ENCODE data around the gene VWA3A.
"Not testable (repeated sequence)": the region's sequence is repeated elsewhere in the genome, so short reads cannot be mapped to it uniquely, and the experiment has no call there.

VWA3A gene

DNA sequence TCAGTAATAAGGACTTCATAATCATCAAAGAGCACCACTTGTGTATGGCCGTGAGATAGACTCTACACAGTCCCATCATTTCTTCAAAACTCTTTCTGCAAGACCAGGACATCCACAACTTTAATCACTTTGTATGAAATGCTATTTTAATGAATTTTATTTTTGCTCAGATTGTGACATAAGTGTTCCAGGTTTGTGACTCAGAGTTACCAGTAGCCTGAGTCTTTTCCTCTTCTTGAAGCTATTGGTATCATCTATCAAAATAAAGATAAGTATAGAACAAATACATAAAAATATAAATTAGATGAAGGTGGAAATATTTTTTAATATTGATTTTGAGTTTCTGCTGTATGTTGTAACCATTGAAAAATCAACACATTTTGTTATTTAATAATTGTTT, 16.6 kb upstream of the VWA3A start:
- Mint-ChIP-seq H3K9me3 (no peaks in the 10 kb centered on the region), H3K4me1 (no peaks in the 10 kb centered on the region), H3K4me3 (no peak overlapping the region), H3K27ac (no peak overlapping the region), H3K36me3 (no peaks in the 10 kb centered on the region)
- DNase-seq (ENCODE audit: low spot score in 2 of 2), result no peak
- no peak for ATAC-seq

DNA sequence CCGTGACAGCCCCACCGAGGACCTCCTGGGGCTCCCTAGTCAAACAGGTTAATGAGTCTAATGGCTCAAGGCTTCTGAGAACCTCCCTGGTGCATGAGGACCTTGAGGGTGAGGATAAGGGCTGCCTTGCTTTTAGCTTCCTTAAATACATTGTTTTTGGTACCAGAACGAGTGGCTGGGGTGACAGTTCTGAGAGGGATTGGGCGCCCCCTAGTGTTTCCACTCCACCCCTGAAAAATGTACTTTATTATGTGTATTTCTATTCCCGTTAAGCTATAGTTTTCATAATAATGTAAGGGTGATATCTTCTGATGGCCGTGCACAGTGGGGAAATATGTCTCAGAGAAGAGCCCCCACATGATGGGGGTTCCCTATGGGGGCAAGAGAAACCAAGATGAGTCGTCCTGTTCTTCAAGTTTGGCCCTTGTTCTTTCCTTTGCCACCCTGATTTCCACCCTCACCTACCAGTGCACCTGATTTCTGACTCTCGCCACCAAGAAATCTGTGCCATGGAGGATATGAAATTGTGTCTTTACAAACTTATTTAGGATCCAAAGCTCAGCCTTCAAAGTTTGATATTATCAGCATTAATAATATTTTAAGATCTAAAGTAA, 14.5 kb upstream of the VWA3A start:
- H3K9me3 Mint-ChIP-seq, result no peaks in the 10 kb centered on the region

DNA sequence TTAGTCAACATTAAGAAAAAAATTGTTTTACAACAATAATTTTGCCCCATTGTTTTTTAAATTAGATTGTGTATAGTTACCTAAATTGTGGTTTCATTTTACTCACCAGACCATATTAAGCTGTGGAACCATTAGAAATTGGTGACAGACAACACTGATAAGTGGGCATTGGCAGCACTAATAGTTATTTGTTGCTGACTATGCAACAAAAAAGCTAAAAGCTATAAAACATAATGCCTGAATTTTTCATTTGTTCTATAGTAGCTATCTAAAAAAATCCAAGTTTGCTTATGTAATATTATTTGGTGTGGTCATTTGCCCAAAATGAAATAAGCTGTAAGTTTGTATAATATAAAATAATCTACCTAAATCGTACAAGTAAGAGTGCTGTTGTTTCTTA, 13.7 kb upstream of the VWA3A start:
- ATAC-seq (no peak), DNase-seq (ENCODE audit: low spot score in 2 of 2) (no peak)
- no peak overlapping the region for H3K4me3 Mint-ChIP-seq
- H3K4me1 Mint-ChIP-seq, result no peaks in the 10 kb centered on the region
- no peaks in the 10 kb centered on the region for H3K9me3 Mint-ChIP-seq
- no peaks in the 10 kb centered on the region for H3K36me3 Mint-ChIP-seq
- H3K27ac Mint-ChIP-seq, result no peak overlapping the region

More for the DNA sequence above, 14.5 kb upstream of the VWA3A start:
- H3K27ac Mint-ChIP-seq, result no peak overlapping the region
- H3K4me1 Mint-ChIP-seq, result no peaks in the 10 kb centered on the region
- no peaks in the 10 kb centered on the region for H3K36me3 Mint-ChIP-seq
- ATAC-seq, result peak; percentile 71
- DNase-seq (ENCODE audit: low spot score in 2 of 2), result peak; percentile 64 to 88
- H3K4me3 Mint-ChIP-seq, result no peak overlapping the region

DNA sequence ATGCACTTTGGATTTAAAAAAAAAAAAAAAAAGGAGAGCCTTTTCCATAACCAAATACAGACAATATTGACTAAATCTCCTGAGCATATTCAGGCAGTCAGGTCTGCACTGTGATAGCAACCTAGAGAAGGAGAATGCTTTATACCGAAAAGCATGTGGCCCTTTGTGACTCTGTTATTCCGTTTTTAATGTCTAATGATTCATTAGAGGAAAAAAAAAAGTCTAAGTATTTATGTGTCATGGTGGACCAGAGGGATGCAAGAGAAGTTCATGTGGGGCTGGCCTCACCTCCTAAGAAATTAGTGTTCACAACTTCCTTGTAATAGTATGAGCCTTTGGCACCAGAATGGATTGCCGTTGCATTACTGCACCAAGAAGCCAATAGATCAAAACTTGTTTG, 11.3 kb upstream of the VWA3A start:
- Mint-ChIP-seq H3K36me3 (peaks cover 11% of the 10 kb centered on the region), H3K27ac (no peak overlapping the region), H3K9me3 (no peaks in the 10 kb centered on the region), H3K4me1 (no peaks in the 10 kb centered on the region), H3K4me3 (no peak overlapping the region)
- no peak for DNase-seq (ENCODE audit: low spot score in 2 of 2)
- ATAC-seq, result no peak

DNA sequence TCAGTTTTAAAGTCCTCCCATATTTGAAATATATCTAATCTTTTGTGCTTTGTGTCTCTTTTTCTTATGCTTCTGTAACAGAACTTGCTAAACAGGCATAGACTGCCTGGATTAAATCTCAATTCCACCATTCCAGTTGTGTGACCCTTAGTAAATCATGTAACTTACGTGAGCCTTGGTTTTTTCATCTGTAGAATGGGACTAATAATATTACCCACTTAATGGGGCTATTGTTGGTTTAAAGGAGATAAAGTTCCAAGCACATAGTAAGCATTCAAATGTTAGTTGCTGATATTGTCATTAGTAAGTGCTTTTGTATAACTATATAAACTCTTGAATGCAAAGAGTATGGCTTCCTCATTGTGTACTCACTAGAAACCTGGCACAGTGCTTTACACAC, 5.9 kb upstream of the VWA3A start:
- Mint-ChIP-seq H3K27ac (no peak overlapping the region), H3K4me3 (no peak overlapping the region), H3K9me3 (no peaks in the 10 kb centered on the region), H3K36me3 (peaks cover 15% of the 10 kb centered on the region), H3K4me1 (no peaks in the 10 kb centered on the region)
- DNase-seq (ENCODE audit: low spot score in 2 of 2) (no peak), ATAC-seq (no peak)

DNA sequence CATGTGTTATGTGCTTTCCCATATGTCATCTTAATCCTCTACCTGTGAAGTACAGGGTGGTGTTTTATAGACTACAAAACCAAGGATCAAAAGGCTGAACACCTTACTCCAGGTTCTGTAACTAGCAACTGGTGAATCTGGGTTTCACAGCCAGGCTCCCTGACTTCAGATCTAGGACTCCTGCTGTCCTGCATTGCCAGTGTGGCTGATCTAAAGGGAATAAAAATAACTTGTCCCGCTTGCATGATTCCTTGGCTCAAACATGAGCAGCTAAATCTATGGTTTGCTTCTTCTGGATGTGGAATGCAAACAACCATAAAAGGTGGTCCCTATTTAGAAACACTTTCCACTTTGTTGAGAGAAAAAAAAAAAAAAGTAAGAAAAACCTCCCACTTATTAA, 3.7 kb upstream of the VWA3A start:
- H3K4me3 Mint-ChIP-seq, result no peak overlapping the region
- no peaks in the 10 kb centered on the region for H3K9me3 Mint-ChIP-seq
- H3K27ac Mint-ChIP-seq, result no peak overlapping the region
- peaks cover 15% of the 10 kb centered on the region for H3K36me3 Mint-ChIP-seq
- no peak for DNase-seq (ENCODE audit: low spot score in 2 of 2)
- ATAC-seq, result no peak
- H3K4me1 Mint-ChIP-seq, result no peaks in the 10 kb centered on the region

DNA sequence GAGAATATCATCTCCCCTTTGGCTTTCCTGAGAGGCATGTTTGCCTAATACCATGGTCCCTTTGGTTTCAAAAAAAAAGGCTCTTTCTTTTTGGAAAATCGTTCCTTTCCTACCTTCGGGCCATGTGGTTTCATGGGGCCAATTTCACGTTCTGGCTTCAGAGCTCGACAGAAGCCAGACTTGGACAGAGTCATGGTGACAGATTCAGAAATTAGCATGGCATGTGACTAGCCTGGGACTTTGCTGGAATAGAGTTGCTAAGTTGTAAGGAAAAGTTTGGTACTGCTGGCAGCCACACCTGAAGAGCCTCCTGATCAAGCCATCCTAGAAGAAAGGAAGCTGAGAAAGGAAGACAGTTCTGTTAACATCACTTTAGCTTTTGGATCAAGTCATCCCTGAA, 2.4 kb upstream of the VWA3A start:
- H3K36me3 Mint-ChIP-seq, result peaks cover 15% of the 10 kb centered on the region
- H3K9me3 Mint-ChIP-seq, result no peaks in the 10 kb centered on the region
- ATAC-seq, result no peak
- H3K4me3 Mint-ChIP-seq, result no peak overlapping the region
- no peak overlapping the region for H3K27ac Mint-ChIP-seq
- H3K4me1 Mint-ChIP-seq, result no peaks in the 10 kb centered on the region
- DNase-seq (ENCODE audit: low spot score in 2 of 2), result no peak

DNA sequence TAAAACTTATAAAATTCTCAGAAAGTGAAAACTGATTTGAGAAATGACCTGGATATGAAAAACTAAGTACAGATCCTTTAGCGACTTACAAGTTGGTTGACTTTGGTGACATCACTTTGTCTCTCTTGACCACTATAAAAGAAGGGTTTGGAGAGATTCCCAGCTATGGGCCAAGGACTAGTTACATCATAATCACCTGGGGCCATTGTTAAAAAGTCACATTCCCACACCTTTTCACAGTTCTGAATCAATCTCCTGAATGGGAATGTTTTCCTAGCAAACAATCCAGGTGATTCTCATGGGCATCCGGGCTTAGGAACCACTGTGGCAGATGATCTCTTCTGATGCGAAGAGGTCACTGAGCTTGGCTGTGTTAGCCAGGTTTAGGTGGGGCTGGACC, 620 bp upstream of the VWA3A start:
- H3K36me3 Mint-ChIP-seq, result peaks cover 4% of the 10 kb centered on the region
- no peak for DNase-seq (ENCODE audit: low spot score in 2 of 2)
- H3K27ac Mint-ChIP-seq, result no peak overlapping the region
- no peaks in the 10 kb centered on the region for H3K4me1 Mint-ChIP-seq
- H3K4me3 Mint-ChIP-seq, result no peak overlapping the region
- ATAC-seq, result no peak
- H3K9me3 Mint-ChIP-seq, result no peaks in the 10 kb centered on the region

DNA sequence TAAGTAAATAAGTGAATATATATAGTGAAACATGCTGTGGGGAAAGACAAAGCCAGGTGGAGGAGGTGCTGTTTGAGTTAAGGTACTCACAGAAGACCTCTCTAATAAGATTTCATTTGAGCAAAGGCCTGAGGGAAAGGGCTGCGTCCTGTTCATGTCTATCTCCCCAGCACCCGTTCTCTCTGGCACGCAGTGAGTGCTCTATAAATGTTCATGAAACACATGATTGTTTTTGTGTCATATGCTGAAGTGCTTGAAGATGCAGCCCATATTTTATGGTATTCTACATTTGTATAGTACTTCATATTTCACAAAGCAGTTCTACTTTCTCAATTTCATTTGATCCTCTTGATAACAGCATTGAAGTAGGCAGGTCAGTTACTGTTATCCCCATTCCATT, 990 bp downstream of the VWA3A start:
- no peak for ATAC-seq
- H3K9me3 Mint-ChIP-seq, result no peaks in the 10 kb centered on the region
- H3K27ac Mint-ChIP-seq, result no peak overlapping the region
- H3K4me3 Mint-ChIP-seq, result no peak overlapping the region
- no peaks in the 10 kb centered on the region for H3K4me1 Mint-ChIP-seq
- H3K36me3 Mint-ChIP-seq, result peaks cover 4% of the 10 kb centered on the region
- DNase-seq (ENCODE audit: low spot score in 2 of 2), result no peak

DNA sequence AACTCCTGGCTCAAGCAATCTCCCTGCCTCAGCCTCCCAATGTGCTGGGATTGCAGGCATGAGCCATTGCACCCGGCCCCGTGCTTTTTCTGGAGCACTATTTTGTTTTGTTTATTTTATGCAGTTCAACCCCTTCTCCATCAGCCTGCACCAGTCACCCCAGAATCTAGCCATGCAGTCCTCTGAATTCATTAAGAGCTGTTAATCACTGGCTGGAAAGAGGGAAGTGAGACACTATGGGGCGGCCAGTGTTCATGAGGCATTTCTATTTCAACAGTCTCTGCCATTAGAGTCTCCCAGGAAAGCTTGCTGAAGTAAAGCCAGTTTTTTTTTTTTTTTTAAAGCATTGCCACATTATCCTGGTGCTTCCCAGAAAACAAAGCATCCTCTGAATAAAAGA, 1.7 kb downstream of the VWA3A start:
- peaks cover 3% of the 10 kb centered on the region for H3K36me3 Mint-ChIP-seq
- ATAC-seq, result no peak
- no peak for DNase-seq (ENCODE audit: low spot score in 2 of 2)
- no peak overlapping the region for H3K27ac Mint-ChIP-seq
- no peaks in the 10 kb centered on the region for H3K9me3 Mint-ChIP-seq
- H3K4me3 Mint-ChIP-seq, result no peak overlapping the region
- H3K4me1 Mint-ChIP-seq, result no peaks in the 10 kb centered on the region

DNA sequence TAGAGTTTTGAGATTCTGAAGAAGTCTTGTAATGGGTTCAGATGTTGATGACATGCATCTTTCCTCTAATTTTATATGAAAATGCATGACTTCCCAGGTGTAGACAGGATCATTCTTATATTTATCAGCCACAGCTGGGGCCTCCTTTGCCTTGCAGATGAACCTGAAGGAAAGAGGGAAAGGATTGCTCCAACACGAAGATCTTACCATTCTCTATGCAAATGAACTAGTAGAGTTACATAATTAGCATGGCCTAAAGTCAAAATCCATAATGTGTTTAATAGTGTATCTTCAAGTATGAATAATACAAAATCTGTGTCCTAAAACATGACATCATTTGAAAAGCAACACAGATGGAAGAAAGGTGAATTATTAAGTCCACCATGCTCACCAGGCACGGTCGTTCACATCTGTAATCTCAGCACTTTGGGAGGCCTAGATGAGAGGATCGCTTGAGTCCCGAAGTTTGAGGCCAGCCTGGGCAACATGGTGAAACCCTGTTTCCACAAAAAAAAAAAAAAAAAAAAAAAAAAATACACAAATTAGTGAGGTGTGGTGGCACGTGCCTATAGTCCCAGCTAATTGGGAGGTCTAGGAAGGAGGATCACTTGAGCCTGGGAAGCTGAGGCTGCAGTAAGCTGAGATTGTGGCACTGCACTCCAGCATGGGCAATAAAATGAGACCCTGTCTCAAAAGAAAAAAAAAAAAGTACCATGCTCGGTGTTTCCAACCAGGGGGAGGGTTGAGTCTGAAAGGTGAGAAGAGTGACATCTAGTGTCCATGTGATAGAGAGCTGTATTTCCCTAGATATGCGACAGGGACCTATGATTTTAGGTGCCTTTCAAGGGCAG, 6.3 kb downstream of the VWA3A start:
- peak overlapping the region; percentile 23 for H3K27ac Mint-ChIP-seq
- ATAC-seq (peak; percentile 74), DNase-seq (ENCODE audit: low spot score in 2 of 2) (no peak)
- H3K4me1 Mint-ChIP-seq, result no peaks in the 10 kb centered on the region
- H3K9me3 Mint-ChIP-seq, result no peaks in the 10 kb centered on the region
- H3K36me3 Mint-ChIP-seq, result no peaks in the 10 kb centered on the region
- no peak overlapping the region for H3K4me3 Mint-ChIP-seq

DNA sequence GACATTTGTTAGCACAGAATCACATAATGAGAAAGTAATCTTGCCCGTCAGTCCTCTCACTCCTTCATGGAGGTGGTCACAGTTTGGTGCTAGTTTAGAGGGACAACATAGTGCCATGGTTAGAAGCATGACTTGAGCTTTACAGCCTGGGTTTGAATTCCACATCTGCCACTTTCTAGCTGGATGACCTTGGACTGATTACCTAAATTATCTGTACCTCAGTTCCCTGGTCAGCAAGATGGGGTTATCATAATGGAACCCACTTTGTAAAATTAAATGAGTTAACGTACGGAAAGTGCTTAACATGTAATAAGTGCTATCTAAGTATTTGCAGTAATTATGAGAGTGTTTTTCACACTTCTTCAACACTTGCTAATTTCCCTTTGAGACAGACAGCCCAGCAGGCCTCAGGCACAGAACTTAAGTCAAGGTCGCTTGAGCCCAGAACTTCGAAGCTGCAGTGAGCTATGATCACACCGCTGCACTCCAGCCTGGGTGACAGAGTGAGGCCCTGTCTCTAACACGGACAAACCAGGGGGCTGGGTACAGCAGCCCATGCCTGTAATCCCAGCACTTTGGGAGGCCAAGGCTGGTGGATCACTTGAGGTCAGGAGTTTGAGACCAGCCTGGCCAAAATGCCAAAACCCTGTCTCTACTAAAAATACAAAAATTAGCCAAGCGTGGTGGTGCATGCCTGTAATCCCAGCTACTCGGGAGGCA, 7.1 kb downstream of the VWA3A start:
- Mint-ChIP-seq H3K4me1 (no peaks in the 10 kb centered on the region), H3K27ac (peak overlapping the region; percentile 23), H3K4me3 (no peak overlapping the region), H3K9me3 (no peaks in the 10 kb centered on the region), H3K36me3 (no peaks in the 10 kb centered on the region)
- ATAC-seq (no peak), DNase-seq (ENCODE audit: low spot score in 2 of 2) (no peak)

DNA sequence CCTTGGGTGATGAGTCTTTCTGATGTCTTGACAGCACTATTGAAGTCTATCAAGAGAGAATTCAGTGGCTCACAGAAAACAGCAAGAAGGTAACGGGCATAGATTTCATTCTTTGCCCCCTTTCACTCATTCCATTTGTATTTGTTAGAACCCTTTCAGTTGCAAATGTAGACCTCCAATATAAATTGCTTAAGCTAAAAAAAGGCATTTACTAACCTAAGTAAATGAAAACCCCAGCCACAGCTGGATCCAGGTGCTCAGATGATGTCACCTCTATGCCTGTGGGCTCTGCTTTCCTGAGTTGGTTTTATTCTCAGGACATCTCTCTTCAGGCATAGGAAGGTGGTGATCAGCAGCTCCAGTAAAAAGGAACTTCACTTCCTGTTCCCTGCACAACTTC, 11.1 kb downstream of the VWA3A start:
- DNase-seq (ENCODE audit: low spot score in 2 of 2) (no peak), ATAC-seq (no peak)
- Mint-ChIP-seq H3K27ac (no peak overlapping the region), H3K9me3 (no peaks in the 10 kb centered on the region), H3K4me1 (no peaks in the 10 kb centered on the region), H3K36me3 (no peaks in the 10 kb centered on the region), H3K4me3 (no peak overlapping the region)

DNA sequence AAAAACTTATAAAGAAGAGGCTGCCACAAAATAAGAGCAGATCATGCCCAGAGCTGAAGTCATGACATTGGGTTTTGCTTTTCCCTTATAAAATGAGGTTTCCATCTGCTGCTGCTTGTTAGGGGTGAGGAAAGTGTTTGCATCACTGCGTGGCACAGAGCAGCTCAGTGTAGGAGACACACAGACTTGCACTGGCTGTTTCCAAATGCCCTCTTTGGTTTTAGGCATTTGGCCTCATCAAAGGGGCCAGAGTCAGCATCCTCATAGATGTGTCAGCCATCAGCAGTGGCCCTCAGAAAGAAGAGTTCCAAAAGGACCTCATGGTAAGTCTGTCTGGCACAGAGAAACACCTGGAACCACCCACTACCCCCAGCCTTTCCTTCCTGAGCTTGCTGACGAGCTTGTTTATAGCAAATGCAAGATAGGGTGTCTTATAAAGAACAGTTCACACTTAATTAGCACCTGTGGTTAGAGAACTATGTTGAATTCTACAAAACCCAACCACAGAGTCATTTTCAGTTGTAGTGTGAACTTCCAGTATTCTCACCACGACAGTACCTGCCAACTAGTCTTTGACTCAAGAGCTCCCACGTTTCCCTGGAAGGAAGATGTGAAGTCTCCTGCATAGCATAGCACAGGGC, 17.0 kb downstream of the VWA3A start:
- no peak overlapping the region for H3K27ac Mint-ChIP-seq
- no peak overlapping the region for H3K4me3 Mint-ChIP-seq
- no peaks in the 10 kb centered on the region for H3K36me3 Mint-ChIP-seq
- no peak for DNase-seq (ENCODE audit: low spot score in 2 of 2)
- H3K9me3 Mint-ChIP-seq, result no peaks in the 10 kb centered on the region
- peak; percentile 40 for ATAC-seq
- no peaks in the 10 kb centered on the region for H3K4me1 Mint-ChIP-seq

DNA sequence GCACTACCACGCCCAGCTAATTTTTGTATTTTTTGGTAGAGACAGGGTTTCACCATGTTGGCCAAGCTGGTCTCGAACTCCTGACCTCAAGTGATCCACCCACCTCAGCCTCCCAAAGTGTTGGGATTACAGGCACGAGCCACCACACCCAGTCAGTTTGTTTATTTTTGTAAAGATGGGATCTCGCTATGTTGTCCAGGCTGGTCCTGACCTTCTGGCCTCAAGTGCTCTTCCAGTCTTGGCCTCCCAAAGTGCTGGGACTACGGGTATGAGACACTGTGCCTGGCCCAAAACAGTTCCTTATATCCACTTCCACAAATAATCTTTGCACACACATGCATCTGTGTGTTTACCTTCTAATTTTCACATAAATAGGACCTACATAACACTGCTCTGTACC, 19.3 kb downstream of the VWA3A start:
- not testable (repeated sequence) for H3K4me1 Mint-ChIP-seq; H3K36me3 Mint-ChIP-seq; H3K9me3 Mint-ChIP-seq; H3K4me3 Mint-ChIP-seq; DNase-seq (ENCODE audit: low spot score in 2 of 2); H3K27ac Mint-ChIP-seq; ATAC-seq

Measured in stimulated activated effector memory CD8-positive, alpha-beta T cell treated with anti-CD3 and anti-CD28 coated beads, Interleukin-12 subunit alpha, Interleukin-12 subunit beta, amount 100 ng/mL, for 72 hours (primary cell).